T-cell (primary cell): ENCODE measurements around the gene TULP4. TPM values are rescaled to one million over a fixed set of nuclear protein-coding genes. Genes with fewer than 3 reads are reported as not detected.

Experiments used
- ATAC-seq, 4 experiments: fragments of 200-7000 bp in 3 of 4; fragments of 150-1000 bp in 1 of 4; cut with Tn5 transposase; replicated peaks in 1 of 4; 1 replicate in 3 of 4; 2 replicates in 1 of 4; pipeline ENCODE4 v1.10.0; 2021; ENCODE audit warnings: moderate library complexity in 3 of 4, mild to moderate bottlenecking in 2 of 4, moderate number of reproducible peaks in 1 of 4
- CTCF ChIA-PET, 2 donors: fragments of 300-600 bp; sonication (Branson Sonifier 250); formaldehyde crosslinking; loops; one replicate each; lab custom pipeline; 2022; ENCODE audit warnings: antibody characterized with exemption in 2 of 2; lab: Charles Lee
- POLR2A ChIA-PET, 2 donors: fragments of 300-600 bp; sonication (Branson Sonifier 250); formaldehyde crosslinking; loops; one replicate each; lab custom pipeline; 2022; ENCODE audit warnings: antibody characterized with exemption in 2 of 2; lab: Charles Lee
- DNase-seq, 35 experiments: peaks; one replicate each; pipeline versions ENCODE4 v3.0.0 to v3.0.0-alpha.2; 2013 to 2023
- H3K27ac ChIP-seq: one replicate; pipeline ENCODE4 v1.5.1; 2013; ENCODE audit warnings: low read length
- H3K27me3 ChIP-seq, 2 experiments: replicated peaks in 1 of 2; 1 replicate in 1 of 2; 2 replicates in 1 of 2; pipeline versions ENCODE4 v1.6.1 to v1.7.0; 2013; ENCODE audit warnings: low read length in 1 of 2, mixed read lengths in 1 of 2; ENCODE audit not compliant: control insufficient read depth in 2 of 2, insufficient read depth in 2 of 2; ENCODE audit errors: extremely low read depth in 1 of 2
- H3K36me3 ChIP-seq, 2 donors: 1 replicate in 1 of 2; 2 replicates in 1 of 2; pipeline versions ENCODE4 v1.6.1 to v1.7.0; 2013; ENCODE audit warnings: low read length in 1 of 2; ENCODE audit not compliant: control insufficient read depth in 2 of 2, insufficient read depth in 1 of 2; ENCODE audit errors: extremely low read depth in 1 of 2
- H3K4me1 ChIP-seq, 2 experiments: 1 replicate in 1 of 2; 2 replicates in 1 of 2; pipeline versions ENCODE4 v1.6.1 to v1.7.0; 2013; ENCODE audit warnings: low read length in 2 of 2, mixed read lengths in 1 of 2; ENCODE audit not compliant: insufficient read depth in 2 of 2, control insufficient read depth in 1 of 2; ENCODE audit errors: extremely low read depth in 1 of 2
- H3K4me3 ChIP-seq, 2 donors: 1 replicate in 1 of 2; 2 replicates in 1 of 2; pipeline versions ENCODE4 v1.5.1 to v1.7.0; 2013; ENCODE audit warnings: mild to moderate bottlenecking in 2 of 2, low read length in 1 of 2, moderate library complexity in 1 of 2; ENCODE audit not compliant: control insufficient read depth in 1 of 2; ENCODE audit errors: extremely low read depth in 1 of 2
- H3K9me3 ChIP-seq: 2 replicates; pipeline ENCODE4 v1.7.0; 2013
- H3K27ac Mint-ChIP-seq, 2 donors: one replicate each; pipeline ENCODE4 v1.8.0; 2020 to 2021; ENCODE audit warnings: mild to moderate bottlenecking in 2 of 2, mixed read lengths in 2 of 2
- H3K27me3 Mint-ChIP-seq, 2 donors: one replicate each; pipeline ENCODE4 v1.8.0; 2021 to 2022; ENCODE audit warnings: mixed read lengths in 2 of 2
- H3K36me3 Mint-ChIP-seq: one replicate; pipeline ENCODE4 v1.8.0; 2021; ENCODE audit warnings: mixed read lengths
- H3K4me1 Mint-ChIP-seq, 3 donors: one replicate each; pipeline ENCODE4 v1.8.0; 2020 to 2022; ENCODE audit warnings: mixed read lengths in 3 of 3, mild to moderate bottlenecking in 1 of 3
- H3K4me3 Mint-ChIP-seq, 3 donors: one replicate each; pipeline ENCODE4 v1.8.0; 2020 to 2022; ENCODE audit warnings: mild to moderate bottlenecking in 3 of 3, mixed read lengths in 3 of 3, moderate library complexity in 3 of 3
- H3K9me3 Mint-ChIP-seq, 3 donors: one replicate each; pipeline ENCODE4 v1.8.0; 2020 to 2022; ENCODE audit warnings: mixed read lengths in 3 of 3
- WGBS: methylation state at CpG from one replicate; pipeline ENCODE4 v1.1.5; 2013; ENCODE audit warnings: missing lambda C conversion rate; ENCODE audit not compliant: insufficient coverage; 5-methylcytosine and 5-hydroxymethylcytosine counted together
- total RNA-seq, 35 experiments: library from RNA in 6 of 35; stranded (reverse) in 6 of 35; fragments of 120-200 nt in 1 of 35; gene quantifications; one replicate each; pipeline versions ENCODE4 v1.2.1 to v1.2.4 and lab custom pipeline; 2013 to 2026

Gene TULP4
- total RNA-seq, 5 donors from 2014 or later (not counting 1 experiment from before 2014, with no cell fraction given) = 62.9 to 85.1 (median 76.1) TPM

GRCh38 chr6:158284007-158284875, 28.0 kb upstream of the TULP4 start:
- POLR2A ChIA-PET = interaction anchor here in 1 of 2 donors (0.7 kb wide), 1 partner anchor 14 kb away, joined by 3 read pairs; no protein-coding TSS in a partner anchor
- Mint-ChIP-seq H3K4me3 (peak overlapping the region in 1 of 3 donors; percentile 27), H3K27me3 (no peaks in the 10 kb centered on the region), H3K4me1 (peaks cover 38 to 51% (median 48%) of the 10 kb centered on the region in 3 donors), H3K36me3 (peaks cover 4% of the 10 kb centered on the region), H3K27ac (peak overlapping the region; percentile 62 to 75), H3K9me3 (no peaks in the 10 kb centered on the region)
- no peaks in the 10 kb centered on the region for H3K9me3 ChIP-seq
- peak in 12 of 35 experiments; percentile 2 to 57 (median 11) for DNase-seq
- no peaks in the 10 kb centered on the region for H3K27me3 ChIP-seq
- H3K27ac ChIP-seq = peak overlapping the region; percentile 70
- peaks cover 17 to 22% of the 10 kb centered on the region in 2 experiments for H3K4me1 ChIP-seq
- peaks cover 0 to 4% of the 10 kb centered on the region in 2 donors for H3K36me3 ChIP-seq
- peak in 2 of 4 experiments; percentile 60 to 68 for ATAC-seq
- WGBS = 78% methylated on average over 2 of the region's 11 CpGs
- H3K4me3 ChIP-seq = no peak overlapping the region
- CTCF ChIA-PET = interaction anchor here in 1 of 2 donors (0.5 kb wide), 1 partner anchor 1506 kb away, joined by 3 read pairs; the partner anchor contains the start of gene MRPL18

DNA sequence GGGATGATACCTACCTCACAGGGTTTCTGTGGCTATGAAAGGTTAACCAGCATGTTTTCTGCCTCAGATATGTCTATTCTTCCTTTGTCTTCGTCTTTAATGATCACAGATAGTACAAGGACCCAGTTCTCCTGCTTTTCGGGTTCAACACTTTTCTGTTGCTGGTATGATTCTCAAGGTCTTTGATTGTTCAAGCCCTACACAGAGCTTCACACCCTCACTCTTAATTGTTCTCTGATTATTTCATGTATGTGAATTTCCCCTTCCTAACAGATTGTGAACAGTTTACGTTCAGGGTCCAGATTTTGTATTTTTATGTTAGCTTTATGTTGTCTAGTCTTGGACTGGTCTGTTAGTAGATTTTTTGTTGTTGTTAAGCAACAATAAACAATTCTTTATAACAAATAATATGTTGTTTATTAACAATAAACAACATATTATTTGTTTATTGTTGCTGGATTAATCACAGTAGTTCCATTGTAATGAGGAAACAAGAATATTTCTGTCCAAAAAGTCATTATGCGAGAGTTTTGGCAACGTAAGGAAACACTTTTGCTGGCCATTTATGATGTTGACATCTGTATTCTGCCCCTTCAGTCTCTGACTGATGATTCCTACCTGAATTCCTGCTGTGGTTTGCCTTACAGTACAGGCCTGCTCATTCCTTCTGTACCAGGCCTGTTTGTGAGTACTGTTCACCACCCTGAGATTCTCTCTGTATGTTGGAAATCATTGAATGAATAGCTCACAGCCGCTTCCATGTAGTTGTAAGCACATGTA, 27.2 kb upstream of the TULP4 start:
- Mint-ChIP-seq H3K27ac (peak overlapping the region; percentile 62 to 75), H3K4me1 (peaks cover 45 to 58% (median 56%) of the 10 kb centered on the region in 3 donors), H3K27me3 (no peaks in the 10 kb centered on the region), H3K36me3 (peaks cover 4% of the 10 kb centered on the region), H3K4me3 (no peak overlapping the region), H3K9me3 (no peaks in the 10 kb centered on the region)
- peak overlapping the region; percentile 70 for H3K27ac ChIP-seq
- H3K4me3 ChIP-seq = no peak overlapping the region
- no CpG with 5 or more reads among the region's 6 CpGs for WGBS
- no peaks in the 10 kb centered on the region for H3K27me3 ChIP-seq
- no peaks in the 10 kb centered on the region for H3K9me3 ChIP-seq
- ATAC-seq = no peak
- peaks cover 0 to 4% of the 10 kb centered on the region in 2 donors for H3K36me3 ChIP-seq
- CTCF ChIA-PET = interaction anchor here in 1 of 2 donors (0.5 kb wide), 1 partner anchor 1506 kb away, joined by 3 read pairs; the partner anchor contains the start of gene MRPL18
- no peak for DNase-seq
- peaks cover 21 to 29% of the 10 kb centered on the region in 2 experiments for H3K4me1 ChIP-seq
- POLR2A ChIA-PET = no interaction called here

DNA sequence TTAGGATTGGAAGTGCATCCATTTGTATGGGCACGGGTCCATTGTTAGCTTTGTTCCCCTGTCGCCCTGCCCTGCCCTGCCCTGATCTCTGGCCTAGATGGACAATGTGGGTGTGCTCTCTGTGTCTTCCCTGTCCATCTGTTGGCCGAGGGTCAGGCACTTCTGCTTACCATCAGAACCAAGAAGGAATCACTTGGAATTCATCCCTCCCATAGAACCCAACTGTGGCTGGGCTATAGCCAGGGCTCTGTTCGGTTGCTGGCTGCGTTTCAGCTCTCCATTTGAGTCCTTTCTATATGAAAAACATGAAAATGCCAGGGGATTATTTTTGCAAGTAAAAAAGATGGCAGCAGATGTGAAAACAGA, 26.6 kb upstream of the TULP4 start:
- Histone ChIP-seq H3K27ac (no peak overlapping the region), H3K4me1 (peaks cover 25 to 29% of the 10 kb centered on the region in 2 experiments), H3K36me3 (peaks cover 0 to 4% of the 10 kb centered on the region in 2 donors), H3K4me3 (no peak overlapping the region), H3K9me3 (no peaks in the 10 kb centered on the region), H3K27me3 (no peaks in the 10 kb centered on the region)
- DNase-seq (no peak), ATAC-seq (no peak)
- H3K9me3 Mint-ChIP-seq = no peaks in the 10 kb centered on the region
- ChIA-PET CTCF (no interaction called here), POLR2A (no interaction called here)
- H3K4me1 Mint-ChIP-seq = peaks cover 51 to 61% (median 60%) of the 10 kb centered on the region in 3 donors
- H3K27ac Mint-ChIP-seq = peak overlapping the region; percentile 10 to 36
- 100% methylated on average over 2 of the region's 5 CpGs for WGBS
- peaks cover 4% of the 10 kb centered on the region for H3K36me3 Mint-ChIP-seq
- no peak overlapping the region for H3K4me3 Mint-ChIP-seq
- H3K27me3 Mint-ChIP-seq = no peaks in the 10 kb centered on the region

- no CpG with 5 or more reads among the region's 1 CpG for WGBS
- peak overlapping the region; percentile 31 to 45 for H3K27ac Mint-ChIP-seq
- H3K4me1 ChIP-seq = peaks cover 29 to 32% of the 10 kb centered on the region in 2 experiments
- H3K4me1 Mint-ChIP-seq = peaks cover 59 to 69% (median 67%) of the 10 kb centered on the region in 3 donors
- POLR2A ChIA-PET = interaction anchor here in 1 of 2 donors (0.5 kb wide), 1 partner anchor 66 kb away, joined by 6 read pairs; no protein-coding TSS in a partner anchor
- H3K36me3 Mint-ChIP-seq = peaks cover 4% of the 10 kb centered on the region
- no peaks in the 10 kb centered on the region for H3K27me3 ChIP-seq
- no peak overlapping the region for H3K27ac ChIP-seq
- no peak overlapping the region for H3K4me3 ChIP-seq
- H3K9me3 Mint-ChIP-seq = no peaks in the 10 kb centered on the region
- DNase-seq = no peak
- ATAC-seq = no peak
- CTCF ChIA-PET = interaction anchor here in 1 of 2 donors (0.6 kb wide), 1 partner anchor 8 kb away, joined by 3 read pairs; no protein-coding TSS in a partner anchor
- peaks cover 0 to 4% of the 10 kb centered on the region in 2 donors for H3K36me3 ChIP-seq
- no peak overlapping the region for H3K4me3 Mint-ChIP-seq
- H3K9me3 ChIP-seq = no peaks in the 10 kb centered on the region
- H3K27me3 Mint-ChIP-seq = no peaks in the 10 kb centered on the region
Measured at GRCh38 chr6:158286413-158286812, 25.9 kb upstream of the TULP4 start.

DNA sequence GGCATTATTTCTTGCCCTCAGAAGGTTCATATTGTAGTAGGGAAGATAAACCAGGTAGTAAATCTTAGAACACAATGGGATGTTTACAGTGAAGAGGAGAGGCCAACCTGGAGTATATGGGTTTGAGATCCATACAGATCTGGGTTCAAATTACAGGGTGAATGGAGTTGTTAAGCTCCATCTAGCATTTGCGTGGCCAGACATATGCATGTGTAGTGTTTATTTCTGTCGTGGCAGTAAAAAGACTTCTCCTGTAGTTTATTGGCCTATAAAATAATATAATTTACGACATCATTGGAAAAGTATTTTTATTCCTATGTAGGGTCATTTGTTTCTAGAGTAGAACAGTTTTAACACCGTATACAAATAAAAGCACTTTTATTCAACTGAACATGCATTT, 25.2 kb upstream of the TULP4 start:
- Mint-ChIP-seq H3K27ac (peak overlapping the region; percentile 7 to 45), H3K9me3 (no peaks in the 10 kb centered on the region), H3K4me1 (peaks cover 63 to 74% (median 70%) of the 10 kb centered on the region in 3 donors), H3K4me3 (no peak overlapping the region), H3K27me3 (no peaks in the 10 kb centered on the region), H3K36me3 (peaks cover 4% of the 10 kb centered on the region)
- no peak for ATAC-seq
- no CpG with 5 or more reads among the region's 4 CpGs for WGBS
- Histone ChIP-seq H3K36me3 (peaks cover 0 to 4% of the 10 kb centered on the region in 2 donors), H3K4me3 (no peak overlapping the region), H3K27me3 (no peaks in the 10 kb centered on the region), H3K4me1 (peaks cover 29 to 32% of the 10 kb centered on the region in 2 experiments), H3K27ac (no peak overlapping the region), H3K9me3 (no peaks in the 10 kb centered on the region)
- POLR2A ChIA-PET = interaction anchor here in 1 of 2 donors (0.5 kb wide), 1 partner anchor 67 kb away, joined by 6 read pairs; no protein-coding TSS in a partner anchor
- CTCF ChIA-PET = interaction anchor here in 1 of 2 donors (0.6 kb wide), 1 partner anchor 9 kb away, joined by 3 read pairs; no protein-coding TSS in a partner anchor
- no peak for DNase-seq
